HG03565 (cell line): ENCODE measurements around the gene AOC2.
"Not testable (repeated sequence)": the region's sequence is repeated elsewhere in the genome, so short reads cannot be mapped to it uniquely, and the experiment has no call there.

Experiments used
- ATAC-seq: cut with Tn5 transposase; IDR thresholded peaks from one replicate; pipeline ENCODE4 v1.9.1; 2021; ENCODE audit warnings: mild to moderate bottlenecking, moderate library complexity; ENCODE audit not compliant: unreplicated experiment

The AOC2 gene

GRCh38 chr17:42878924-42879595, 34.7 kb downstream of the AOC2 start:
- ATAC-seq, result no peak

- ATAC-seq, result no peak
These were observed 35.2 kb downstream of the AOC2 start for GRCh38 chr17:42879596-42879985.

- no peak for ATAC-seq
These were observed 36.5 kb downstream of the AOC2 start for GRCh38 chr17:42880776-42881310.

- ATAC-seq, result not testable (repeated sequence)
These were observed 37.3 kb downstream of the AOC2 start for GRCh38 chr17:42881706-42882105.

GRCh38 chr17:42882166-42882565, 37.8 kb downstream of the AOC2 start:
- no peak for ATAC-seq

GRCh38 chr17:42883802-42884558, 39.6 kb downstream of the AOC2 start:
- no peak for ATAC-seq

- ATAC-seq, result not testable (repeated sequence)
These were observed 41.4 kb downstream of the AOC2 start for GRCh38 chr17:42885806-42886205.

- no peak for ATAC-seq
These were observed 42.1 kb downstream of the AOC2 start for GRCh38 chr17:42886283-42887176.

- no peak for ATAC-seq
These were observed 45.4 kb downstream of the AOC2 start for GRCh38 chr17:42889809-42890208.

- ATAC-seq, result no peak
These were observed 47.3 kb downstream of the AOC2 start for GRCh38 chr17:42891539-42892152.

- ATAC-seq, result no peak
These were observed 49.0 kb downstream of the AOC2 start for GRCh38 chr17:42893359-42893758.

GRCh38 chr17:42894283-42895184, 50.2 kb downstream of the AOC2 start:
- ATAC-seq, result no peak

- ATAC-seq, result no peak
These were observed 50.8 kb downstream of the AOC2 start for GRCh38 chr17:42895185-42895555.

GRCh38 chr17:42898147-42898811, 53.9 kb downstream of the AOC2 start:
- ATAC-seq, result no peak

- not testable (repeated sequence) for ATAC-seq
These were observed 55.6 kb downstream of the AOC2 start for GRCh38 chr17:42899981-42900380.
